SU-DHL-6 (cell line): ENCODE measurements around the gene EDAR.

Experiments
- EZH2phosphoT487 ChIP-seq: fragments of 200-600 bp; sonication (generic), shearing (Covaris generic); conservative IDR thresholded peaks from 2 replicates; pipeline ENCODE4 v1.6.1; 2018; ENCODE audit warnings: mild to moderate bottlenecking, antibody characterized with exemption, low read length, moderate library complexity, mixed read lengths
- TF ChIP-seq, protein P1 (sequence below): fragments of 200-600 bp; sonication (generic); IDR thresholded peaks from one replicate; pipeline ENCODE4 v1.5.1; 2017; ENCODE audit warnings: antibody characterized with exemption, mild to moderate bottlenecking, low read length, moderate library complexity; ENCODE audit not compliant: insufficient read depth, poor library complexity, severe bottlenecking

DNA sequence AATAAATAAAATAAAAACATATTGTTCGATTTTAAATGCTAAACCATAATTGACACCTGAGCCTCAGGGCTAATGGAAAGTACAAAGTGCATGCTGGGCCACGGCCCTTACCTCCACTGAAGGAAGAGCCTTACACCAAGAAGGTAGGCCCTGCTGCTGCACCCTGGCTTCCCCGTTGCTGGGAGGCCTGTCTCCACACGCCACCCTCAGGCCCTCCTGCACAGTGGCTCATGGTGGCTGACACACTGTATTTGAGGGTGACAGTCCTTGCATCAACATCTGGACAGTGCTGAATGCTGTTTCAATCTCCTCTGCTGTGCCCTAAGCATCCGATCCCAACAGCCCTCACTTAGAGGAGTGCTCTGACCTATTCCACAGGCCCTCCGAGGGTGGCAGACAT, 39.3 kb upstream of the EDAR start:
- TF ChIP-seq EZH2phosphoT487: no peak
- TF ChIP-seq, protein P1, sequence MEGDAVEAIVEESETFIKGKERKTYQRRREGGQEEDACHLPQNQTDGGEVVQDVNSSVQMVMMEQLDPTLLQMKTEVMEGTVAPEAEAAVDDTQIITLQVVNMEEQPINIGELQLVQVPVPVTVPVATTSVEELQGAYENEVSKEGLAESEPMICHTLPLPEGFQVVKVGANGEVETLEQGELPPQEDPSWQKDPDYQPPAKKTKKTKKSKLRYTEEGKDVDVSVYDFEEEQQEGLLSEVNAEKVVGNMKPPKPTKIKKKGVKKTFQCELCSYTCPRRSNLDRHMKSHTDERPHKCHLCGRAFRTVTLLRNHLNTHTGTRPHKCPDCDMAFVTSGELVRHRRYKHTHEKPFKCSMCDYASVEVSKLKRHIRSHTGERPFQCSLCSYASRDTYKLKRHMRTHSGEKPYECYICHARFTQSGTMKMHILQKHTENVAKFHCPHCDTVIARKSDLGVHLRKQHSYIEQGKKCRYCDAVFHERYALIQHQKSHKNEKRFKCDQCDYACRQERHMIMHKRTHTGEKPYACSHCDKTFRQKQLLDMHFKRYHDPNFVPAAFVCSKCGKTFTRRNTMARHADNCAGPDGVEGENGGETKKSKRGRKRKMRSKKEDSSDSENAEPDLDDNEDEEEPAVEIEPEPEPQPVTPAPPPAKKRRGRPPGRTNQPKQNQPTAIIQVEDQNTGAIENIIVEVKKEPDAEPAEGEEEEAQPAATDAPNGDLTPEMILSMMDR: no peak
